Stimulated activated naive B cell treated with anti-CD40 and anti-IgM and Interleukin-4, amounts not matched to agents 10 μg/mL and 1 μg/mL and 100 μg/mL, for 72 hours (primary cell): Measurements from ENCODE around the gene SLC32A1.
A peak's percentile ranks its signal among the peaks of the same experiment; 100 is the strongest.

ENCODE experiments used
- ATAC-seq, 2 donors: fragments of 150-1000 bp; cut with Tn5 transposase; replicated peaks; 2 replicates each; pipeline ENCODE4 v1.10.0; 2021; ENCODE audit warnings: moderate library complexity in 1 of 2
- DNase-seq: peaks from one replicate; pipeline ENCODE4 v3.0.0; 2021
- H3K27ac Mint-ChIP-seq: one replicate; pipeline ENCODE4 v1.8.0; 2022; ENCODE audit warnings: mild to moderate bottlenecking, mixed read lengths
- H3K27me3 Mint-ChIP-seq, 2 donors: one replicate each; pipeline ENCODE4 v1.8.0; 2022; ENCODE audit warnings: mixed read lengths in 2 of 2
- H3K36me3 Mint-ChIP-seq, 2 donors: one replicate each; pipeline ENCODE4 v1.8.0; 2022; ENCODE audit warnings: mixed read lengths in 2 of 2, mild to moderate bottlenecking in 1 of 2
- H3K4me1 Mint-ChIP-seq, 2 donors: one replicate each; pipeline ENCODE4 v1.8.0; 2022; ENCODE audit warnings: mixed read lengths in 2 of 2, mild to moderate bottlenecking in 1 of 2
- H3K4me3 Mint-ChIP-seq, 2 donors: one replicate each; pipeline ENCODE4 v1.8.0; 2022; ENCODE audit warnings: mild to moderate bottlenecking in 2 of 2, mixed read lengths in 2 of 2, moderate library complexity in 1 of 2
- H3K9me3 Mint-ChIP-seq, 2 donors: one replicate each; pipeline ENCODE4 v1.8.0; 2022; ENCODE audit warnings: mixed read lengths in 2 of 2, mild to moderate bottlenecking in 1 of 2

SLC32A1 gene

DNA sequence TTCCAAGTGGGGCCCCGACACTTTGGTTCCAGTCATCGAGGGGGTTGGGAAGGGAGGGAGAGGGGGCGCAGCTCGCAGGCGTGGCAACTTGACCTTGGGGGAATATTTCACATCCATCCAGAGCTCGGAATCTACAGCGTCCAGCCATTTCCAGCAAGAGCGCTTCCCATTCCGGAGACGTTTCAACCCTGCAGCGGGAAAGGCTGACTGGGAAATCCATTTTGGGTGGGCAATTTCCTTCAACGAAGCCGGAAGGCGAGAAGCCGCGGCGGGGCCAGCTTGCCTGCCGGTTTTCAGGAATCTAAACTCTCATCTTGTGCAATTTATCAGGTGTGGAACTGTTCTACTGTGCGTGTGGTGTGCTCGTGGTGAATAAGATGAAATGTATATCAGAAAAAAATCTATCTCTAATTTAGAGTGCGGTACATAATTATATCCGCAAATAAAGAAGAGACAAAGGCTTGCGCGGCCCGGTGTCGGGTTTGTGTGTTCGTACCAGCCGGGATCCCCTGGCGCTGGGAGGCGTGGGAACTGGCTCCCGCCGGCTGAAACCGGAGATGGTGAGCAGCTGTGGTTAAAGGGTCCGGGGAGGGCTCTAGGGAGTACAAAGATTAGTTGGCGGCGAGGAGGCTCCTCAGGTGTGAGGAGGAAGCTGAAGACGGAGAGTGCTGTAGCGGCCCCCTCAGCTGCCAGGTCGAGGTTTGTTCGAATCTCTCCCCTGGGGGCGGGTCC is 4.8 kb downstream of the SLC32A1 start:
- Mint-ChIP-seq H3K4me1 (peaks cover 57 to 75% of the 10 kb centered on the region in 2 donors), H3K4me3 (peak overlapping the region; percentile 36 to 48)
- no peak for DNase-seq

DNA sequence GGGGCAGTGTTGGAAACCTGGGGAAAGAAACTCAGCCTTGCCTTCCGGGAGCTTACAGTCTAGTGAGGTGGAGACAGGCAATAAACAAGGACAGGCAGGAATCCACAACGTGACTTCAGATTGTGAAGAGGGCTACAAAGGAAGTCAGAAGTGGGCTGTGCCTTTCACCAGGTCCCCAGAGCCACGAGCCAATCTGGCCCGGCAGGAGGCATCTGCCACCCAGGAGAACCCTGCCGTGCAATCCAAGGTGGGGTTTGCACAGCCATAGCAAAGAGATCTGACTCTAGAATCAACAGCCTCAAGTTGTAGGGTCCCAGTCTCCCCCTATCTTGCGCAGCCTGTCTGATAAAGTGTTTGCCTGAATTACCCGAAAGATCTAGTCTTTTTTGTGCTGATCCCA is 5.5 kb downstream of the SLC32A1 start:
- peaks cover 52 to 68% of the 10 kb centered on the region in 2 donors for H3K4me1 Mint-ChIP-seq
- no peak for DNase-seq
- peaks cover 91 to 99% of the 10 kb centered on the region in 2 donors for H3K27me3 Mint-ChIP-seq
- peaks cover 0 to 8% of the 10 kb centered on the region in 2 donors for H3K9me3 Mint-ChIP-seq
- H3K36me3 Mint-ChIP-seq, result peaks cover 16 to 19% of the 10 kb centered on the region in 2 donors
- H3K4me3 Mint-ChIP-seq, result peak overlapping the region; percentile 1 to 30
- H3K27ac Mint-ChIP-seq, result peak overlapping the region; percentile 63
- no peak for ATAC-seq

More for the DNA sequence above, 4.8 kb downstream of the SLC32A1 start:
- Mint-ChIP-seq H3K27me3 (peaks cover 91 to 99% of the 10 kb centered on the region in 2 donors), H3K27ac (peak overlapping the region; percentile 94), H3K9me3 (peaks cover 0 to 8% of the 10 kb centered on the region in 2 donors), H3K36me3 (peaks cover 16 to 19% of the 10 kb centered on the region in 2 donors)
- no peak for ATAC-seq

DNA sequence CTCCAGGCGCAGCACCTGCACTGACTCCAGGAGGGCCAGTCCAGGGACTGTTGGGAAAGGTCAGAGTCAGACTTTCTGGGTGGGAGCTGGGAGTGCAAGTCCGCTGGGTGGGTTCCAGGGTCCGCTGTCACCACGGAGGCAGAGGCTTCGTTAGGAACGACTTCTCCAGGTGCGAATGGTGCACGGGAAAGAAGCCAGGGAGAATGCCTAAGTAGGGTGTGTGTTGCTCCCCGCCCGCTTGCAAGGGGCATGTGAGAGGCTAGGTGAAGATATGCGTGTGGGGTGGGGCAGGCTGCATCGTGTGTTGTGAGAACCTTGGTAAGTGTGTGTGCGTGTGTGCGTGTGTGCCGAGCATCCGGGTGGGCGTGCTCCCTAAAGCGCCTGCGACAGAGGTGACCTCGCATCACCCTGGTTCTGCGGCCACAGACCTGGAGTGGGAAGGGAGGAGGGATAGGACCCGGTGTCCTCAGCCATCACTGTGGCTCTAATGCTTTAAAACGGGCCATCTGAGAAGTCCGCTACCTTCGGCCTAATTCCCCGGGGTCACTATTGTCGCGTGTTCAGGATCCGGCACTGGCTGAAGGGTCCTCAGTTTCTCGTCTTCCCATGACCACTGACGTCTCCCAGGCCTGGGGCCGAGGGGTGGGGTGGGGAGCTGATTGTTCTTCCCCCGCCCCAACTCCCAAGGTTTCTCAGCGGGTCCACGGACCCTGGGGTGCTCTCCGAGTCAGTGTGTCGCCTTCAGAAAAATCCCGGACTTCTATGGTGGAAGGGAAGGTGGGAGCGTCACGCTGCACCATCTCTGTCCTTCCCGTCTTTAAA is 6.1 kb downstream of the SLC32A1 start:
- peak overlapping the region; percentile 81 for H3K27ac Mint-ChIP-seq
- H3K36me3 Mint-ChIP-seq, result peaks cover 16 to 19% of the 10 kb centered on the region in 2 donors
- peaks cover 0 to 8% of the 10 kb centered on the region in 2 donors for H3K9me3 Mint-ChIP-seq
- H3K4me1 Mint-ChIP-seq, result peaks cover 46 to 62% of the 10 kb centered on the region in 2 donors
- ATAC-seq, result no peak
- peak overlapping the region; percentile 48 to 52 for H3K4me3 Mint-ChIP-seq
- peaks cover 92 to 99% of the 10 kb centered on the region in 2 donors for H3K27me3 Mint-ChIP-seq
- no peak for DNase-seq

DNA sequence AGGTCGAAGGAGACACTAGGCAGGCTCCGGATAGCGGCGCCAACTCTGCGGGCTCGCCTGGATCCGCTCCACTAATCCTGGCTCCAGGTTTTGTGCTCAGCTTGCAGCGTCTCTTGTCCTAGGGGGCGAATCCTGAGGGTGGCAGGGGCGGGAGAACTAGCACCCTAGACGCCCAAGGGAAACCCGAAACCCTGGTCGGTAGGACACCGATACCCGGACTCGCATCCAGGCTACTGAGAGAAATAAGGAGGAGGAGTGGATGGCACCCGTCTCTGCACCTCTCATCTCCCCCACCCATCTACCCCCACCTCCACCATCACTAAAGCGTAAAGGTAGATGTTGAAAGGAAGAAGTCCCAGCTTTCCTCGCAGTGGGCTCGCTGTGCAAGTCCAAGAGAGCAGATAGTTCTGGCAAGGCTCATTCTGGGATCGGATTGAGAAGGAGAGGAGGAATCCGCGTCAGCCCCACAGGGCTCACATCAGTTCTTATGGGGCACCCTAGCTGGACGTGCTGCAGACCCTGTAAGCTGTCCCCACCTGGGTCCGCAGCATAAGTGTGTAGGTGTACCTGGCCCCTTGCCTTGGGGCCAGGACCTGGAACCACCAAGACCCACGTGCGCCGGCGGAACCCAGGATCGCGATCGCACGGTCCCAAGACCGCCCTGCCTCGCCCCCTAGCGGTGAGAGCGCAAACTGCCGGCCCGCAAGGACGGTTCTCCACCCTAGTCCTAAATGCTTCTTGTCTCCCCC is 6.9 kb downstream of the SLC32A1 start:
- Mint-ChIP-seq H3K4me1 (peaks cover 39 to 54% of the 10 kb centered on the region in 2 donors), H3K9me3 (peaks cover 0 to 8% of the 10 kb centered on the region in 2 donors), H3K4me3 (peak overlapping the region; percentile 48 to 52), H3K27me3 (peaks cover 93 to 99% of the 10 kb centered on the region in 2 donors), H3K36me3 (peaks cover 16 to 19% of the 10 kb centered on the region in 2 donors), H3K27ac (peak overlapping the region; percentile 81)
- ATAC-seq (peak; percentile 83 to 84), DNase-seq (peak; percentile 46)

DNA sequence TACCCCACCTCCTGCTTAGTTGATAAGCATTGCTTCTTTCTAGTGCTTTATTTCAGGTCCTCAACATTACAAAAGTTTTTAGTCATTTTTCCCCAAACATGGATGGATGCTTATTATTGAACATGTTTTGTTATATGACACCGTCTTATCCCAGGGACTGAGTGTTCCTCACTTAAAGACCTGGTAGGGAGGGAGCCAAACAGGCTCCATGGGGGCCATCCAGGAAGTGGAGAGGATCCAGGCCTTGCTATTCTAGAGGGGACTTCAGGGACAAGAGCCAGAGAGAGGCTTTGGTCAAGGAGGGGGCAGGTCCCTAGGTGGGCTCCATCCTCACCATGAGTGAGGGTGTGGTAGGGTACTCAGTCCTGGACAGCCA is 7.4 kb downstream of the SLC32A1 start:
- peaks cover 36 to 49% of the 10 kb centered on the region in 2 donors for H3K4me1 Mint-ChIP-seq
- H3K9me3 Mint-ChIP-seq, result peaks cover 0 to 5% of the 10 kb centered on the region in 2 donors
- peak overlapping the region in 1 of 2 donors; percentile 52 for H3K4me3 Mint-ChIP-seq
- ATAC-seq (no peak), DNase-seq (no peak)
- peaks cover 14 to 16% of the 10 kb centered on the region in 2 donors for H3K36me3 Mint-ChIP-seq
- H3K27me3 Mint-ChIP-seq, result peaks cover 92 to 99% of the 10 kb centered on the region in 2 donors
- H3K27ac Mint-ChIP-seq, result no peak overlapping the region

DNA sequence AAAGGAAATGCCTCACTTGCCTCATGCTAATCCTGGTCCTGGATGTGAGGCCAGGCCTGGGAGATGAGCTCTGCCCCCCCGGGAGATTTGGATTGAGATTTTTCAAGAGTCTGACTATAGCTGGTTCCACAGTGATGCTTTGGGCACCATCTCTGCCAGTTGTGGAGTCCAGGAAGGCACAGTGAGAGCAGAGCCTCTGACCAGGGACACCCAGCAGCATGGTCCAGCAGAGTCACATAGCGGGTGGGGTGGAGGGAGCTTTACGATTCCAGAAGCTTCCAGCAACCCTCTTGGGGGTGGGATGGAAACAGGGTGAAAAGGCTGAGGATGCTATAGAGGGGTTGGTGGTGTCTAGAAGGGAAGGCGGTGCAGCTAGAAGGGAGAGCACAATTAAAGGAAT is 8.7 kb downstream of the SLC32A1 start:
- no peak for ATAC-seq
- H3K9me3 Mint-ChIP-seq, result peaks cover 0 to 3% of the 10 kb centered on the region in 2 donors
- H3K4me1 Mint-ChIP-seq, result peaks cover 24 to 36% of the 10 kb centered on the region in 2 donors
- no peak for DNase-seq
- no peak overlapping the region for H3K4me3 Mint-ChIP-seq
- peaks cover 3 to 8% of the 10 kb centered on the region in 2 donors for H3K36me3 Mint-ChIP-seq
- no peak overlapping the region for H3K27ac Mint-ChIP-seq
- H3K27me3 Mint-ChIP-seq, result peaks cover 84 to 92% of the 10 kb centered on the region in 2 donors

DNA sequence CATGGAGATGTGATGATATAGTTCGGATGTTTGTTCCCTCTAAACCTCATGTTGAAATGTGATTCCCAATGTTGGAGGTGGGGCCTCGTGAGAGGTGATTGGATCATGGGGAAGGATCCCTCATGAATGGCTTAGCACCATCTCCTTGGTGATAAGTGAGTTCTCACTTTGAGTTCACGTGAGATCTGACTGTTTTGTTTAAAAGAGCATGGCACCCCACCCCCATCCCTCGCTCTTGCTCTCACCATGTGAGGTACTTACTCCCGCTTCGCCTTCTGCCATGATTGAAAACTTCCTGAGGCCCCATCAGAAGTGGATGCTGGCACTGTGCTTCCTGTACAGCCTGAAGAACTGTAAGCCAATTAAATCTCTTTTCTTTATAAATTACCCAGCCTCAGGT is 10.9 kb downstream of the SLC32A1 start:
- Mint-ChIP-seq H3K9me3 (no peaks in the 10 kb centered on the region), H3K4me1 (peaks cover 13 to 18% of the 10 kb centered on the region in 2 donors), H3K4me3 (no peak overlapping the region), H3K36me3 (no peaks in the 10 kb centered on the region), H3K27me3 (peaks cover 83 to 86% of the 10 kb centered on the region in 2 donors), H3K27ac (no peak overlapping the region)
- DNase-seq (no peak), ATAC-seq (no peak)

DNA sequence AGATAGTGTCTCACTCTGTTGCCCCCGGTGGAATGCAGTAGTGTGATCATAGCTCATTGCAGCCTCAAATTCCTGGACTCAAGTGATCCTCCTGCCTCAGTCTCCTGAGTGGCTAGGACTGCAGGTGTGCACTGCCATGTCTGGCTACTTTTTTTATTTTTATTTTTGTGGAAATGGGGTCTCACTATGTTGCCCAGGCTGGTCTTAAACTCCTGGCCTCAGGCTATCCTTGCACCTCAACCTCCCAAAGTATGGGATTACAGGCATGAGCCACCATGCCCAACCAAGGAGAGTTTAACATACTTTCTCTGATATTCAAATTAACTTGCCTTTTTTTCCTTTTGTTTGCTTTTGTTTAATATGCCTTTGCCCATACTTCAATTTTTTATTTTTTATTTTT is 13.6 kb downstream of the SLC32A1 start:
- H3K9me3 Mint-ChIP-seq, result no peaks in the 10 kb centered on the region
- ATAC-seq (no peak), DNase-seq (no peak)
- H3K4me3 Mint-ChIP-seq, result no peak overlapping the region
- H3K4me1 Mint-ChIP-seq, result no peaks in the 10 kb centered on the region
- H3K27ac Mint-ChIP-seq, result no peak overlapping the region
- H3K27me3 Mint-ChIP-seq, result peaks cover 79 to 85% of the 10 kb centered on the region in 2 donors
- H3K36me3 Mint-ChIP-seq, result no peaks in the 10 kb centered on the region

DNA sequence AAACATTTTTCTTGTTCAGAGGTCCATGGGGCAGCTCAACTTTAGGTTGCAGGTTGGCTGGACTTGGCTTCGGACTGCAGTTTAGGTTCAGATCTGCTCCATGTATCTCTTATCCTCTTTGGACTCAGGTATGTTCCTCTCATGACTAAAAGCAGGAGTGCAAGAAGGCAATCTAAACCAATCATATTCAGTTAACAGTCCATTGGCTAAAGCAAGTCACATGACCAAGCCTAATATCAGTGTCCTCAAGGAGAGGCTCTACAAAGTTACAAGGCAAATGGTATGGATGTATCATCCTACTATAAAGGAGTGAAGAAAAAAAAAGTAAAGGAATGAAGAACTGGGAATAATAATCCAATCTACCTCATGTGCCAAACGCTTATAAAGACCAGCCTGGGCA is 21.5 kb downstream of the SLC32A1 start:
- no peaks in the 10 kb centered on the region for H3K36me3 Mint-ChIP-seq
- H3K9me3 Mint-ChIP-seq, result no peaks in the 10 kb centered on the region
- H3K4me3 Mint-ChIP-seq, result no peak overlapping the region
- ATAC-seq, result no peak
- peaks cover 14 to 18% of the 10 kb centered on the region in 2 donors for H3K4me1 Mint-ChIP-seq
- no peak for DNase-seq
- H3K27ac Mint-ChIP-seq, result no peak overlapping the region
- H3K27me3 Mint-ChIP-seq, result peaks cover 22 to 25% of the 10 kb centered on the region in 2 donors

DNA sequence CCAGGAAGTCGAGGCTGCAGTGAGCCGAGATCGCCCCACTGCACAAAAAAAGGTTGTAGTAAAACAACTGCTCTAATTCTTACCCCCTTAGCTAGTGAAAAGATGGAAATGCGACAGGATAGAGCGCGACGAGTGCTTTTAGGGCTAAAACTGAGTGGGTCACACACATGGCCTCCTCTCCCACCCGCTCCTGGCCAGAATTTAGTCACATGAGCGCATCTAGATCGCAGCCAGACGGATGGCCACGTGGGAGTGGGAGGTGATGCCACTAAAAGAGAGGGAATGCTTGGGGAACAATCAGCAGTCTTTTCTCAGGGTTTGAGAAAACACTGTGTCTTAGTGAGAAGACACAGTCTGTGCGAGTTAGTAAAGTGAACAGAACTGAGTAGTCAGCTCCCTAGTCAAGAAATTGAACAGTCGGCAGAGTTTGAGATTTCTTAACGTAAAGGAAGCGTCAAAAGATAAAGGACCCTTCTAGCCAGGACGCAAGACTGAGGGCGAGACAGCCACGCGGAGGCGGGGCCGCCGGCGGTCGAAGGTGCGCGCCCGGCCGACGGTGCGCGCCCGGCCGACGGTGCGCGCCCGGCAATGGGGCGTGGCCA is 23.3 kb downstream of the SLC32A1 start:
- peaks cover 3 to 9% of the 10 kb centered on the region in 2 donors for H3K27me3 Mint-ChIP-seq
- ATAC-seq, result no peak
- H3K27ac Mint-ChIP-seq, result peak overlapping the region; percentile 89
- H3K36me3 Mint-ChIP-seq, result peaks cover 2 to 4% of the 10 kb centered on the region in 2 donors
- H3K4me3 Mint-ChIP-seq, result peak overlapping the region; percentile 97 to 98
- H3K4me1 Mint-ChIP-seq, result peaks cover 16 to 18% of the 10 kb centered on the region in 2 donors
- H3K9me3 Mint-ChIP-seq, result no peaks in the 10 kb centered on the region
- no peak for DNase-seq

DNA sequence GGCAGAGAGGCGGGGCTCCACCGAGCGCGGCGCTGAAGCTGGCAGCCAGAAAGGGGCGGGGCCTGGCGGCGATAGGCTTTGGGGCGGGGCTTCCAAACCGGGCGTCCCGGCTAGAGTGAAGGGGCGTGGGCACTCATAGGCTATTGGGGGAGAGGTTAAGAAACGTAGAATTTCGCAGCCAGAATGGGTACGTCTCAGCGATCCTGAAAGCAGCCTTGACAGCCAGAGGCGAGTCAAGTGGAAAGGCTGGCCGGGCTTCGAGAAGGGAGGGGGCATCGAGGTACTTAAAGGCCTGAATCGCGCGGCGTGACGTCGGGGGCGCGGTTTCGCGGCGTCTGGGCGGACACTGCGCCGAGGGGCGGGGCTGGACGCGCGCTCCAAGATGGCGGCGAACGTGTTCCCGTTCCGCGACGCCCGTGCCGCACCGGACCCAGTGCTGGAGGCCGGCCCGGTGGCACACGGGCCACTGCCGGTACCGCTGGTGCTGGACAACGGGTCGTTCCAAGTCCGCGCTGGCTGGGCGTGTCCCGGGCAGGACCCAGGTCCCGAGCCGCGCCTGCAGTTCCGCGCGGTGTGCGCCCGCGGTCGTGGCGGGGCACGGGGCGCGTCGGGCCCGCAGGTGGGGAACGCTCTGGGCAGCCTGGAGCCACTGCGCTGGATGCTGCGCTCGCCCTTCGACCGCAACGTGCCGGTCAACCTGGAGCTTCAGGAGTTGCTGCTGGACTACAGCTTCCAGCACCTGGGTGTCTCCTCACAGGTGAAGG is 24.0 kb downstream of the SLC32A1 start, which contains the start of gene ACTR5:
ACTR5 (plus strand) TSS at position 364 of the 764 bp plus-strand sequence; CDS start at position 383, 19 bp downstream.
- peak; percentile 93 for DNase-seq
- Mint-ChIP-seq H3K9me3 (no peaks in the 10 kb centered on the region), H3K27ac (peak within 1 kb of the TSS; percentile 98), H3K27me3 (peaks cover 0 to 6% of the 10 kb centered on the region in 2 donors), H3K36me3 (peaks cover 4 to 6% of the 10 kb centered on the region in 2 donors), H3K4me1 (peaks cover 16 to 18% of the 10 kb centered on the region in 2 donors), H3K4me3 (peak within 1 kb of the TSS; percentile 97 to 98)
- ATAC-seq, result peak; percentile 90 to 93

DNA sequence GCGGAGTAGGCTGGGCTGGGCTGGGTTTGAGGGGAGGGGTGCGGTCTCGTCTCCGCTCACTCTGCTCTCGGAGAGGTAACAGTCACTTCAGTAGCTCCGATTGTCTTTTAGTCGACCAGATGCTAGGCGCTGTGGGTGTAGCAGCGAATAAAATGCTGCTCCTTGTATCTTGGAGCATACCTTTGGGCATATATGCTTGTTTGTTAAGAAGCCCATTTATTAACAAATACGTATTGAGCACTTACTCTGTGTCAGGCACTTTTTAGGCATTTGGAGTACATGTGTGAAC is 24.5 kb downstream of the SLC32A1 start:
- H3K4me3 Mint-ChIP-seq, result peak overlapping the region; percentile 86 to 97
- peaks cover 16 to 18% of the 10 kb centered on the region in 2 donors for H3K4me1 Mint-ChIP-seq
- ATAC-seq (peak; percentile 46 to 52), DNase-seq (no peak)
- H3K9me3 Mint-ChIP-seq, result no peaks in the 10 kb centered on the region
- H3K36me3 Mint-ChIP-seq, result peaks cover 5 to 8% of the 10 kb centered on the region in 2 donors
- peaks cover 0 to under 1% of the 10 kb centered on the region in 2 donors for H3K27me3 Mint-ChIP-seq
- H3K27ac Mint-ChIP-seq, result peak overlapping the region; percentile 73

DNA sequence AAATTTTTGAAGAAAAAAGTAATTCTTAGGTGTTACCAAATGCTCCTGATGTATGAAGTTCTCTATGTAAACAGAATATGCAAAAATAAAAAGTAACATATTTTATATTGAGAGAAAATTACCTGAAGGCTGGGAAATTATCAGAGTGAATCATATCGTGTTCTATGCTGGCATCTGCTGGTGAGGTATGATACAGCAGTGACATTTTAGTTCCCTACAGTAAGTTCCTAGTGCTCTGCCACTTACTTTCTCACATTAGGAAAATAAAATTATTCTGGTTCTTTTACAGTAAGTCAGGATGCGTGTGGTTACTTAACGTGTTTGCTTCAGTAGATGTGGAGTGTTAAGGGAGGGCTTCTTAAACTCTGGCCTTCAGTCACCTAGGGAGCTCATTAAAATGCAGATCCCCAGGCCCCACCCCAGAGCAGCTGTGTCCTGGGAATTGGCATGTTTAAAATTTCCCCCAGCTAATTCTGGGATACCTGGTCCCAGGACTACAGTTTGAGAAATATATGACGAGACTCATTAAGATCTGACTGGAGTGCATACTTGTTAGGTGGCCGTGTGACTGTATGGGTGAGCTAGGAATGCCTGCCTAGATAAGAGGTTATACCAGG is 27.2 kb downstream of the SLC32A1 start:
- Mint-ChIP-seq H3K4me1 (peaks cover 16 to 18% of the 10 kb centered on the region in 2 donors), H3K27ac (no peak overlapping the region), H3K27me3 (no peaks in the 10 kb centered on the region), H3K9me3 (no peaks in the 10 kb centered on the region), H3K4me3 (no peak overlapping the region), H3K36me3 (peaks cover 19 to 25% of the 10 kb centered on the region in 2 donors)
- DNase-seq (no peak), ATAC-seq (no peak)
